Nucleus accumbens (tissue), 56 donors: ENCODE measurements around the gene JAK1.
A peak's percentile ranks its signal among the peaks of the same experiment; 100 is the strongest.
"Not testable (repeated sequence)": the region's sequence is repeated elsewhere in the genome, so short reads cannot be mapped to it uniquely, and the experiment has no call there.

Experiments used
- DNase-seq, 56 donors: peaks; one replicate each; lab custom pipeline; 2025; lab: John Stamatoyannopoulos, UW

JAK1 gene

GRCh38 chr1:64925594-64925993 lies 40.8 kb downstream of the JAK1 start:
- no peak for DNase-seq

- no peak for DNase-seq
Observed at GRCh38 chr1:64923294-64923718, 43.0 kb downstream of the JAK1 start.

- DNase-seq = no peak
Observed at GRCh38 chr1:64922336-64922735, 44.0 kb downstream of the JAK1 start.

GRCh38 chr1:64921771-64922170 lies 44.6 kb downstream of the JAK1 start:
- DNase-seq = no peak

GRCh38 chr1:64920941-64921589 lies 45.3 kb downstream of the JAK1 start:
- no peak for DNase-seq

- not testable (repeated sequence) for DNase-seq
Observed at GRCh38 chr1:64919120-64919519, 47.2 kb downstream of the JAK1 start.

GRCh38 chr1:64917907-64918306 lies 48.4 kb downstream of the JAK1 start:
- no peak for DNase-seq

- DNase-seq = peak in 1 of 56 donors; percentile 3
Observed at GRCh38 chr1:64917328-64917861, 49.0 kb downstream of the JAK1 start.

GRCh38 chr1:64915381-64916274 lies 50.7 kb downstream of the JAK1 start:
- no peak for DNase-seq

GRCh38 chr1:64913361-64914015 lies 52.9 kb downstream of the JAK1 start:
- DNase-seq = no peak

GRCh38 chr1:64912191-64912590 lies 54.2 kb downstream of the JAK1 start:
- no peak for DNase-seq

GRCh38 chr1:64911326-64911725 lies 55.0 kb downstream of the JAK1 start:
- no peak for DNase-seq

GRCh38 chr1:64909031-64909430 lies 57.3 kb downstream of the JAK1 start:
- peak in 1 of 56 donors; percentile 2 for DNase-seq

- no peak for DNase-seq
Observed at GRCh38 chr1:64908575-64908974, 57.8 kb downstream of the JAK1 start.

- peak in 8 of 56 donors; percentile 5 to 38 (median 24) for DNase-seq
Observed at GRCh38 chr1:64906447-64906846, 59.9 kb downstream of the JAK1 start.

GRCh38 chr1:64903593-64903992 lies 62.8 kb downstream of the JAK1 start:
- DNase-seq = no peak

GRCh38 chr1:64901663-64902062 lies 64.7 kb downstream of the JAK1 start:
- no peak for DNase-seq

- DNase-seq = no peak
Observed at GRCh38 chr1:64900916-64901315, 65.4 kb downstream of the JAK1 start.

GRCh38 chr1:64898107-64898861 lies 68.1 kb downstream of the JAK1 start:
- peak in 36 of 56 donors; percentile 2 to 72 (median 14) for DNase-seq

GRCh38 chr1:64896551-64896950 lies 69.8 kb downstream of the JAK1 start:
- DNase-seq = no peak
